GM13976 (cell line): Measurements from ENCODE around the gene SPAG16.

Source experiments
- DNase-seq: peaks from one replicate; pipeline ENCODE4 v3.0.0; 2012; ENCODE audit warnings: low spot score
- in situ Hi-C: fragments of 300-500 bp; cut with MboI; formaldehyde crosslinking; loops from one replicate; pipeline ENCODE4 v1.12.0; 2022; ENCODE audit warnings: low sequenced_read_pairs, mixed read lengths, inconsistent platforms; ENCODE audit not compliant: unreplicated experiment
- TF ChIP-seq, protein P1 (sequence below): IDR thresholded peaks from 2 replicates; pipeline ENCODE4 v1.5.1; 2012; ENCODE audit warnings: borderline replicate concordance, mild to moderate bottlenecking; ENCODE audit not compliant: insufficient read depth; ENCODE audit errors: extremely low read depth, missing control alignments, control extremely low read depth

SPAG16 gene

DNA sequence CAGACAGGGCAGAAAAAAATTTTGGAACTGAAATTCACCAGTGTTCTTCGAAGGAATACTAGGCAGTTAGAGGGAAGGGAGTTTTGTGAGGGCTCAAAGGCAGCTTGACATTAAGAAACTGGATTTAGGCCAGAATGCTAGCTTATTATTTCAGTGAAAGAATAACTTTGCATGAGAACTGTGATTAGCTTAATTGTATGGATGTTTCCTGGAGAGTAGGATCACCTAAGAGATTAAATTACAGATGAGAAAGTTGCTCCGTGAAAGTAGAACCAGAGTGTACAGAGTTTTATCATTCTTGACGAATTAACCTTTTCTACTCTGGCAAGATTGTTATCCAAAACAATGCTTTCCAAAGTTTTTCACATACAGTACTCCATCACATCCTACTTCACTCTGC lies 6.2 kb downstream of the SPAG16 start:
- in situ Hi-C loops: no loop called here
- TF ChIP-seq, protein P1, sequence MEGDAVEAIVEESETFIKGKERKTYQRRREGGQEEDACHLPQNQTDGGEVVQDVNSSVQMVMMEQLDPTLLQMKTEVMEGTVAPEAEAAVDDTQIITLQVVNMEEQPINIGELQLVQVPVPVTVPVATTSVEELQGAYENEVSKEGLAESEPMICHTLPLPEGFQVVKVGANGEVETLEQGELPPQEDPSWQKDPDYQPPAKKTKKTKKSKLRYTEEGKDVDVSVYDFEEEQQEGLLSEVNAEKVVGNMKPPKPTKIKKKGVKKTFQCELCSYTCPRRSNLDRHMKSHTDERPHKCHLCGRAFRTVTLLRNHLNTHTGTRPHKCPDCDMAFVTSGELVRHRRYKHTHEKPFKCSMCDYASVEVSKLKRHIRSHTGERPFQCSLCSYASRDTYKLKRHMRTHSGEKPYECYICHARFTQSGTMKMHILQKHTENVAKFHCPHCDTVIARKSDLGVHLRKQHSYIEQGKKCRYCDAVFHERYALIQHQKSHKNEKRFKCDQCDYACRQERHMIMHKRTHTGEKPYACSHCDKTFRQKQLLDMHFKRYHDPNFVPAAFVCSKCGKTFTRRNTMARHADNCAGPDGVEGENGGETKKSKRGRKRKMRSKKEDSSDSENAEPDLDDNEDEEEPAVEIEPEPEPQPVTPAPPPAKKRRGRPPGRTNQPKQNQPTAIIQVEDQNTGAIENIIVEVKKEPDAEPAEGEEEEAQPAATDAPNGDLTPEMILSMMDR: no peak
- no peak for DNase-seq

GRCh38 chr2:213296270-213296669 lies 12.0 kb downstream of the SPAG16 start:
- TF ChIP-seq, protein P1: no peak
- DNase-seq: no peak
- in situ Hi-C loops: no loop called here

GRCh38 chr2:213306316-213306942 lies 22.2 kb downstream of the SPAG16 start:
- TF ChIP-seq, protein P1: no peak
- in situ Hi-C loops: no loop called here
- DNase-seq: no peak

DNA sequence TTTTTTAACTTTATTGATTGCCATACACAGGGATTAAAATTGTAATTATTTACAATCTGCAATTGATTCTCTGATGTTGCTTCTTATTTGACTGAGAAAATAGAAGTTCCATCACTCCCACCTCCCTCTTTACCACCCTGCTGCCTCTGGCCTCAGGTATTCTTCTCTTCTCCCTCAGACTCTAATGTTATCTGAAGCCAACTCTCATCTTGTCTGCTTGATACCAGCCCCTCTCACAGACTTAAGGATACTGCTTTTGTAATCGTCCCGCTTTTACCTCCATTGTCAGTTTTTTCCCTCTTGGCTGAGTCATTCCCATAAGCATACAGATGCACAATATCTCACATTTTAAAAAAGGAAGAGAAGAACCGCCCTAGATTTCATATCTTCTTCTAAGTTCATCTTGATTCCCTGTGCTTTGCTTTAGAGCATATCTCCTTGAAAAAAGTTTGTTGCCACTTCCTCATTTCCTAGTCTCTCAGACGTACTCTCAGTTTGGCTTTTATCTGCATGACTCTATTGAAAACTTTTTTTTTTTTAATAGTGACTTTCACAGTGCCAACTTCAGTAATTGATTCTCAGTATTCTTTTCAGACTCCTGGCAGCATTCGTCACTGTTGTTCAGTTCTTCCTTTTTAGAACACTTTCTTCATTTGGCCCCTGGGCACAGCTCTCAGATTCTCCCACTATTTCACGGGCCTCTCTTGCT lies 31.1 kb downstream of the SPAG16 start:
- in situ Hi-C loops: no loop called here
- DNase-seq: no peak
- TF ChIP-seq, protein P1: no peak

DNA sequence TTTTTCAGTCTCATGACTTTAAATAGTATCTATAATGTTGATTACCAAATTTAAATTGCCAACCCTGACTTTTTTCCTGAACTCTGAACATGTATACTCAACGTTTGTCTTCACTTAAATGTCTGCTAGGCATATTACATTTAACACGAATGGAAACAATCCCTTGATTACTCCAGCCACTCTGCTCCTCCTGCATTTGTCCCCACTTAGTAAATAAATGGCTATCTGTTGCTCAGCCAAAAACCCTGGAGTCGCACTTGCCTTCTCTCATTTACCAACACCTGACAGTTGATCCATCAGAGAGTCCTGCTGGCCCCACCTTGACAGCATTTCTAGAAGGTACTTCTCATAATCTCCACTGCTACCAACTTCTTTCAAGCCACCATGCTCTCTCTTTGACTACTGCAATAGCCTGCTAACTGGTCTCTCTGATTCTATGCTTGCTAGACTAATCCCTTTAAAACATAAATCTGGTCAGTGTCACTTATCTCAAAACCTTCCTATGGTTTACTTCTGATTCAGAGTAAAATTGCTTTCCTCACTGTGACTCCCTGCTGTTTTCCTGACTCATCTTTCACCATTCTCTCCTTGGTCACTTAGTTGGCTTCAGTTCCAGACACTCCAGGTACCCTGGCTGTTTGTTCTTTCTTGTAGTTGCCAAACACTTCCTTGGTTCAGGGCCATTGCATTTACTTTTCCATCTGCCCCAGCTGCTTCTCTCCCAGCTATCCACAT lies 31.9 kb downstream of the SPAG16 start:
- DNase-seq: no peak
- in situ Hi-C loops: no loop called here
- TF ChIP-seq, protein P1: no peak

GRCh38 chr2:213317929-213318328 lies 33.7 kb downstream of the SPAG16 start:
- TF ChIP-seq, protein P1: no peak
- DNase-seq: no peak

More at GRCh38 chr2:213317929-213318328, 33.7 kb downstream of the SPAG16 start:
- in situ Hi-C loops: no loop called here
